ENCODE measurements around the gene MRPL1.

DNA sequence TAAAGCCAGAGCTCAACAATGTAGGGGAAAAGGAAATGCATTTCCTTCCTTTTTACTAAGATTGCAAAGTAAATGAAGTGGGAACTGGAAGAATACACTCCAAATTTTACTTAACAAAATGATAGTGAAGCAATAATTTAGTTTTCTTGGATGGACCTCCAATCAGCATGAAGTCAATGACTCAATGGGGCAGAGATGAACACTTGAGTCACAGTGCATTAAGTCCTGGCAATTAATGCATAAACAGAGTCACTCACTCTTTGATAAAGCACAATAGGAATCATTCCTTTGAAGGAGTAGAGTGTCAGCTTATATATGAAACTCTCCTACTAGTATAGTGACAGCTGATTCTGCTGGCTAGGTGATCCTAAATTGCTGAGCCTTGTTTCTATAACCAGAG, 127.8 kb downstream of the MRPL1 start:
- TF ChIP-seq, protein P1, sequence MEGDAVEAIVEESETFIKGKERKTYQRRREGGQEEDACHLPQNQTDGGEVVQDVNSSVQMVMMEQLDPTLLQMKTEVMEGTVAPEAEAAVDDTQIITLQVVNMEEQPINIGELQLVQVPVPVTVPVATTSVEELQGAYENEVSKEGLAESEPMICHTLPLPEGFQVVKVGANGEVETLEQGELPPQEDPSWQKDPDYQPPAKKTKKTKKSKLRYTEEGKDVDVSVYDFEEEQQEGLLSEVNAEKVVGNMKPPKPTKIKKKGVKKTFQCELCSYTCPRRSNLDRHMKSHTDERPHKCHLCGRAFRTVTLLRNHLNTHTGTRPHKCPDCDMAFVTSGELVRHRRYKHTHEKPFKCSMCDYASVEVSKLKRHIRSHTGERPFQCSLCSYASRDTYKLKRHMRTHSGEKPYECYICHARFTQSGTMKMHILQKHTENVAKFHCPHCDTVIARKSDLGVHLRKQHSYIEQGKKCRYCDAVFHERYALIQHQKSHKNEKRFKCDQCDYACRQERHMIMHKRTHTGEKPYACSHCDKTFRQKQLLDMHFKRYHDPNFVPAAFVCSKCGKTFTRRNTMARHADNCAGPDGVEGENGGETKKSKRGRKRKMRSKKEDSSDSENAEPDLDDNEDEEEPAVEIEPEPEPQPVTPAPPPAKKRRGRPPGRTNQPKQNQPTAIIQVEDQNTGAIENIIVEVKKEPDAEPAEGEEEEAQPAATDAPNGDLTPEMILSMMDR (tag by site-specific recombination; IDR thresholded peaks at IDR 0.05) = no peak
- TF ChIP-seq, protein P2, sequence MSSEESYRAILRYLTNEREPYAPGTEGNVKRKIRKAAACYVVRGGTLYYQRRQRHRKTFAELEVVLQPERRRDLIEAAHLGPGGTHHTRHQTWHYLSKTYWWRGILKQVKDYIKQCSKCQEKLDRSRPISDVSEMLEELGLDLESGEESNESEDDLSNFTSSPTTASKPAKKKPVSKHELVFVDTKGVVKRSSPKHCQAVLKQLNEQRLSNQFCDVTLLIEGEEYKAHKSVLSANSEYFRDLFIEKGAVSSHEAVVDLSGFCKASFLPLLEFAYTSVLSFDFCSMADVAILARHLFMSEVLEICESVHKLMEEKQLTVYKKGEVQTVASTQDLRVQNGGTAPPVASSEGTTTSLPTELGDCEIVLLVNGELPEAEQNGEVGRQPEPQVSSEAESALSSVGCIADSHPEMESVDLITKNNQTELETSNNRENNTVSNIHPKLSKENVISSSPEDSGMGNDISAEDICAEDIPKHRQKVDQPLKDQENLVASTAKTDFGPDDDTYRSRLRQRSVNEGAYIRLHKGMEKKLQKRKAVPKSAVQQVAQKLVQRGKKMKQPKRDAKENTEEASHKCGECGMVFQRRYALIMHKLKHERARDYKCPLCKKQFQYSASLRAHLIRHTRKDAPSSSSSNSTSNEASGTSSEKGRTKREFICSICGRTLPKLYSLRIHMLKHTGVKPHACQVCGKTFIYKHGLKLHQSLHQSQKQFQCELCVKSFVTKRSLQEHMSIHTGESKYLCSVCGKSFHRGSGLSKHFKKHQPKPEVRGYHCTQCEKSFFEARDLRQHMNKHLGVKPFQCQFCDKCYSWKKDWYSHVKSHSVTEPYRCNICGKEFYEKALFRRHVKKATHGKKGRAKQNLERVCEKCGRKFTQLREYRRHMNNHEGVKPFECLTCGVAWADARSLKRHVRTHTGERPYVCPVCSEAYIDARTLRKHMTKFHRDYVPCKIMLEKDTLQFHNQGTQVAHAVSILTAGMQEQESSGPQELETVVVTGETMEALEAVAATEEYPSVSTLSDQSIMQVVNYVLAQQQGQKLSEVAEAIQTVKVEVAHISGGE (tag by site-specific recombination; conservative IDR thresholded peaks at IDR 0.05; ENCODE audit: low read depth) = no peak
- TF ChIP-seq KLF7 (tag by site-specific recombination; IDR thresholded peaks at IDR 0.05; ENCODE audit: borderline replicate concordance) = no peak
- TF ChIP-seq ZNF785 (tag by site-specific recombination; IDR thresholded peaks at IDR 0.05) = no peak
- TF ChIP-seq TCF7L2 (IDR thresholded peaks at IDR 0.05; ENCODE audit: borderline replicate concordance, low read depth, low read length) = no peak
